H1 (cell line): ENCODE data around the gene KDR.

ENCODE experiments used
- KDM1A ChIP-seq: fragments of 200-600, 300-600 bp; sonication (generic); IDR thresholded peaks from 2 replicates; pipeline ENCODE4 v1.7.1; 2016; ENCODE audit warnings: mild to moderate bottlenecking, low read length, borderline replicate concordance
- POLR2A ChIP-seq, 2 experiments: IDR thresholded peaks; 1 replicate in 1 of 2; 2 replicates in 1 of 2; pipeline ENCODE4 v1.6.1; 2011; ENCODE audit warnings: low read depth in 2 of 2, low read length in 2 of 2, mild to moderate bottlenecking in 2 of 2; ENCODE audit errors: control extremely low read depth in 1 of 2

GRCh38 chr4:55127053-55127452 is 1.7 kb upstream of the KDR start:
- TF ChIP-seq KDM1A (no peak), POLR2A (IDR thresholded peaks at IDR 0.05; ENCODE audit: control extremely low read depth in 1 of 2, low read depth in 2 of 2, low read length in 2 of 2) (no peak)
